Loucy (cell line): ENCODE results near the gene CAMTA1.

Source experiments
- H2AFZ ChIP-seq: fragments of 200-600 bp; sonication (generic); 2 replicates; pipeline ENCODE4 v1.6.0; 2016; ENCODE audit warnings: antibody characterized with exemption, mild to moderate bottlenecking, low read length, moderate library complexity
- H3F3A ChIP-seq: fragments of 200-600 bp; 2 replicates; pipeline ENCODE4 v1.6.0; 2016; ENCODE audit warnings: antibody characterized with exemption, low read depth, mild to moderate bottlenecking
- H3K27me3 ChIP-seq: fragments of 200-600 bp; sonication (generic); 2 replicates; pipeline ENCODE4 v1.6.1; 2014; ENCODE audit warnings: low read length, mild to moderate bottlenecking; ENCODE audit not compliant: insufficient read depth, poor library complexity, severe bottlenecking
- H3K36me3 ChIP-seq: fragments of 200-600 bp; sonication (generic); 2 replicates; pipeline ENCODE4 v1.6.1; 2016; ENCODE audit warnings: low read length; ENCODE audit not compliant: insufficient read depth
- H3K4me1 ChIP-seq: fragments of 200-600 bp; sonication (generic); 2 replicates; pipeline ENCODE4 v1.5.1; 2014; ENCODE audit warnings: low read length, mild to moderate bottlenecking; ENCODE audit not compliant: insufficient read depth, poor library complexity, severe bottlenecking
- H3K4me2 ChIP-seq: fragments of 200-600 bp; sonication (generic); 2 replicates; pipeline ENCODE4 v1.6.0; 2014; ENCODE audit warnings: antibody characterized with exemption, low read length, low read depth, mild to moderate bottlenecking; ENCODE audit not compliant: poor library complexity, severe bottlenecking
- H3K4me3 ChIP-seq: fragments of 200-600 bp; sonication (generic); 2 replicates; pipeline ENCODE4 v1.5.1; 2014; ENCODE audit warnings: low read length, mild to moderate bottlenecking, mixed read lengths; ENCODE audit not compliant: poor library complexity, severe bottlenecking
- H3K79me2 ChIP-seq: fragments of 200-600 bp; sonication (generic); 2 replicates; pipeline ENCODE4 v1.6.1; 2014; ENCODE audit warnings: low read length; ENCODE audit not compliant: insufficient read depth
- H3K9ac ChIP-seq: fragments of 200-600 bp; sonication (generic); 2 replicates; pipeline ENCODE4 v1.6.0; 2014; ENCODE audit warnings: mild to moderate bottlenecking, low read depth, low read length, moderate library complexity; ENCODE audit not compliant: poor library complexity, severe bottlenecking
- H3K9me2 ChIP-seq: fragments of 200-600 bp; sonication (generic); replicated peaks from 2 replicates; pipeline ENCODE4 v1.6.1; 2016; ENCODE audit warnings: low read depth, low read length, mixed read lengths
- H3K9me3 ChIP-seq: fragments of 200-600 bp; sonication (generic); 2 replicates; pipeline ENCODE4 v1.6.1; 2014; ENCODE audit warnings: mild to moderate bottlenecking, antibody characterized with exemption, low read length, low read depth; ENCODE audit not compliant: insufficient read depth
- H4K20me1 ChIP-seq: fragments of 200-600 bp; sonication (generic); 2 replicates; pipeline ENCODE4 v1.6.0; 2014; ENCODE audit warnings: antibody characterized with exemption, low read length, mild to moderate bottlenecking; ENCODE audit not compliant: insufficient read depth, poor library complexity, severe bottlenecking
- CTCF ChIP-seq: fragments of 200-600 bp; sonication (generic); conservative IDR thresholded peaks from 2 replicates; pipeline ENCODE4 v1.5.1; 2014; ENCODE audit warnings: mild to moderate bottlenecking, antibody characterized with exemption, low read length
- EZH2phosphoT487 ChIP-seq: fragments of 200-600 bp; IDR thresholded peaks from 2 replicates; pipeline ENCODE4 v1.6.1; 2018; ENCODE audit warnings: antibody characterized with exemption, mild to moderate bottlenecking, moderate library complexity, borderline replicate concordance

The CAMTA1 gene

GRCh38 chr1:7476861-7477547 lies 691.8 kb downstream of the CAMTA1 start:
- no peaks in the 10 kb centered on the region for H3K9me3 ChIP-seq
- H3K9me2 ChIP-seq, result no peaks in the 10 kb centered on the region
- no peak overlapping the region for H3K4me2 ChIP-seq
- H3K4me3 ChIP-seq, result no peak overlapping the region
- H3K36me3 ChIP-seq, result no peaks in the 10 kb centered on the region
- no peak for TF ChIP-seq CTCF
- no peak for TF ChIP-seq EZH2phosphoT487
- no peaks in the 10 kb centered on the region for H3F3A ChIP-seq
- no peaks in the 10 kb centered on the region for H4K20me1 ChIP-seq
- H3K79me2 ChIP-seq, result no peaks in the 10 kb centered on the region
- H3K9ac ChIP-seq, result no peak overlapping the region
- no peaks in the 10 kb centered on the region for H3K4me1 ChIP-seq
- H3K27me3 ChIP-seq, result no peaks in the 10 kb centered on the region
- H2AFZ ChIP-seq, result no peak overlapping the region

GRCh38 chr1:7477593-7477992 lies 692.3 kb downstream of the CAMTA1 start:
- Histone ChIP-seq H3K36me3 (no peaks in the 10 kb centered on the region), H3K9ac (no peak overlapping the region), H3K9me3 (no peaks in the 10 kb centered on the region), H3K4me1 (no peaks in the 10 kb centered on the region), H4K20me1 (no peaks in the 10 kb centered on the region), H3K79me2 (no peaks in the 10 kb centered on the region), H2AFZ (no peak overlapping the region), H3K9me2 (no peaks in the 10 kb centered on the region), H3K4me2 (no peak overlapping the region), H3K27me3 (no peaks in the 10 kb centered on the region), H3F3A (no peaks in the 10 kb centered on the region), H3K4me3 (no peak overlapping the region)
- TF ChIP-seq CTCF (no peak), EZH2phosphoT487 (no peak)

GRCh38 chr1:7478142-7478790 lies 693.0 kb downstream of the CAMTA1 start:
- Histone ChIP-seq H2AFZ (no peak overlapping the region), H3K79me2 (no peaks in the 10 kb centered on the region), H3K4me3 (no peak overlapping the region), H3K9me3 (no peaks in the 10 kb centered on the region), H3K9me2 (no peaks in the 10 kb centered on the region), H3K9ac (no peak overlapping the region), H3K4me1 (no peaks in the 10 kb centered on the region), H3K27me3 (no peaks in the 10 kb centered on the region), H4K20me1 (no peaks in the 10 kb centered on the region), H3K36me3 (no peaks in the 10 kb centered on the region), H3K4me2 (no peak overlapping the region), H3F3A (no peaks in the 10 kb centered on the region)
- TF ChIP-seq CTCF, result no peak
- TF ChIP-seq EZH2phosphoT487, result no peak
